Thyroid gland (tissue), 4 donors: ENCODE measurements around the gene SPRR4. TPM values are rescaled to one million over a fixed set of nuclear protein-coding genes. Genes with fewer than 3 reads are reported as not detected.

Experiments used
- DNase-seq, 2 donors: peaks; one replicate each; pipeline ENCODE4 v3.0.0-alpha.2; 2019
- H3K27ac ChIP-seq, 3 donors: fragments of 200-600 bp; sonication (generic); 1 replicate in 2 of 3; 2 replicates in 1 of 3; pipeline ENCODE4 v1.5.1; 2016 to 2019; ENCODE audit warnings: mild to moderate bottlenecking in 1 of 3, moderate library complexity in 1 of 3
- H3K27me3 ChIP-seq: fragments of 200-600 bp; sonication (generic); one replicate; pipeline ENCODE4 v1.5.1; 2019
- H3K36me3 ChIP-seq, 2 donors: fragments of 200-600 bp; sonication (generic); one replicate each; pipeline ENCODE4 v1.5.1; 2016 to 2019
- H3K4me1 ChIP-seq, 2 donors: fragments of 200-600 bp; sonication (generic); one replicate each; pipeline ENCODE4 v1.5.1; 2017 to 2019
- H3K4me3 ChIP-seq, 3 donors: fragments of 200-600 bp; sonication (generic); replicated peaks in 1 of 3; 1 replicate in 2 of 3; 2 replicates in 1 of 3; pipeline ENCODE4 v1.5.1; 2016; ENCODE audit warnings: mild to moderate bottlenecking in 1 of 3
- H3K9me3 ChIP-seq: fragments of 200-600 bp; sonication (generic); one replicate; pipeline ENCODE4 v1.5.1; 2017
- POLR2A ChIP-seq, 2 donors: fragments of 450-650 bp; IDR thresholded peaks; one replicate each; pipeline ENCODE4 v1.6.1; 2017; ENCODE audit warnings: antibody characterized with exemption in 2 of 2, mild to moderate bottlenecking in 2 of 2, moderate library complexity in 1 of 2
- WGBS, 2 donors: methylation state at CpG; one replicate each; pipeline ENCODE4 v1.1.5; 2017; 5-methylcytosine and 5-hydroxymethylcytosine counted together
- intact Hi-C: fragments of 100-400 bp; cut with DNase I; formaldehyde crosslinking; loops from one replicate; pipeline ENCODE4 v1.15.1; 2023
- total RNA-seq, 4 donors: library from RNA; depleted of rRNA; stranded (reverse); fragments of >200 nt; gene quantifications; one replicate each; pipeline ENCODE4 v1.2.3, GENCODE V29; 2016
- TF ChIP-seq, protein P1 (sequence below), 6 experiments: fragments of 200-600 bp in 3 of 6; fragments of 450-650 bp in 3 of 6; sonication (generic) in 3 of 6; IDR thresholded peaks; one replicate each; pipeline ENCODE4 v1.5.1; 2016 to 2019; ENCODE audit warnings: antibody characterized with exemption in 6 of 6, mild to moderate bottlenecking in 2 of 6, inconsistent platforms in 1 of 6, moderate library complexity in 1 of 6

SPRR4 gene
- total RNA-seq, 4 donors from 2014 or later, result not detected

DNA sequence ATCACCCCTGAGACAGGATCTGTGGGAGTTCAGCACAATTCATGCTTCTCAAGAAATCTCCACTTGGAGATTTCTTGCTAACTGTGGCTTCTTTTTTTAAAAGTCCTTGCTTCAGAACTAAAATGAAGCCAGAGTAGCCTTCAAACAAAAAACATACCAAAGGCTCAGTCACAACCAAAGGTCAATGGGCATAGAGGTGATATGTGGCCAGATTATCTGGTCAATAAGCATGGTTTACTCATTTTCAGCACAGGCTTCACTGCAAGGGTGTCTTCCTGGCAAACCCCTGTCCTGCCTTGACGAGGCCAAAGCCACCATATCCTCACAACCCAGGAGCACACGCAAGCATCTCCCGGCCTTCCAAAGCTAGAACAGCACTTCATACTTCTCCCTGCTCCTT lies 11.2 kb upstream of the SPRR4 start:
- H3K4me3 ChIP-seq, result no peak overlapping the region
- no peak overlapping the region for H3K27ac ChIP-seq
- H3K9me3 ChIP-seq, result no peaks in the 10 kb centered on the region
- no peaks in the 10 kb centered on the region for H3K36me3 ChIP-seq
- TF ChIP-seq POLR2A (IDR thresholded peaks at IDR 0.05), result no peak
- TF ChIP-seq, protein P1, sequence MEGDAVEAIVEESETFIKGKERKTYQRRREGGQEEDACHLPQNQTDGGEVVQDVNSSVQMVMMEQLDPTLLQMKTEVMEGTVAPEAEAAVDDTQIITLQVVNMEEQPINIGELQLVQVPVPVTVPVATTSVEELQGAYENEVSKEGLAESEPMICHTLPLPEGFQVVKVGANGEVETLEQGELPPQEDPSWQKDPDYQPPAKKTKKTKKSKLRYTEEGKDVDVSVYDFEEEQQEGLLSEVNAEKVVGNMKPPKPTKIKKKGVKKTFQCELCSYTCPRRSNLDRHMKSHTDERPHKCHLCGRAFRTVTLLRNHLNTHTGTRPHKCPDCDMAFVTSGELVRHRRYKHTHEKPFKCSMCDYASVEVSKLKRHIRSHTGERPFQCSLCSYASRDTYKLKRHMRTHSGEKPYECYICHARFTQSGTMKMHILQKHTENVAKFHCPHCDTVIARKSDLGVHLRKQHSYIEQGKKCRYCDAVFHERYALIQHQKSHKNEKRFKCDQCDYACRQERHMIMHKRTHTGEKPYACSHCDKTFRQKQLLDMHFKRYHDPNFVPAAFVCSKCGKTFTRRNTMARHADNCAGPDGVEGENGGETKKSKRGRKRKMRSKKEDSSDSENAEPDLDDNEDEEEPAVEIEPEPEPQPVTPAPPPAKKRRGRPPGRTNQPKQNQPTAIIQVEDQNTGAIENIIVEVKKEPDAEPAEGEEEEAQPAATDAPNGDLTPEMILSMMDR (IDR thresholded peaks at IDR 0.05), result no peak
- no peak for DNase-seq
- 65 to 78% methylated on average over 3 of the region's 3 CpGs for WGBS, 2 donors
- intact Hi-C loops, result no loop called here
- H3K27me3 ChIP-seq, result no peaks in the 10 kb centered on the region
- H3K4me1 ChIP-seq, result no peaks in the 10 kb centered on the region

DNA sequence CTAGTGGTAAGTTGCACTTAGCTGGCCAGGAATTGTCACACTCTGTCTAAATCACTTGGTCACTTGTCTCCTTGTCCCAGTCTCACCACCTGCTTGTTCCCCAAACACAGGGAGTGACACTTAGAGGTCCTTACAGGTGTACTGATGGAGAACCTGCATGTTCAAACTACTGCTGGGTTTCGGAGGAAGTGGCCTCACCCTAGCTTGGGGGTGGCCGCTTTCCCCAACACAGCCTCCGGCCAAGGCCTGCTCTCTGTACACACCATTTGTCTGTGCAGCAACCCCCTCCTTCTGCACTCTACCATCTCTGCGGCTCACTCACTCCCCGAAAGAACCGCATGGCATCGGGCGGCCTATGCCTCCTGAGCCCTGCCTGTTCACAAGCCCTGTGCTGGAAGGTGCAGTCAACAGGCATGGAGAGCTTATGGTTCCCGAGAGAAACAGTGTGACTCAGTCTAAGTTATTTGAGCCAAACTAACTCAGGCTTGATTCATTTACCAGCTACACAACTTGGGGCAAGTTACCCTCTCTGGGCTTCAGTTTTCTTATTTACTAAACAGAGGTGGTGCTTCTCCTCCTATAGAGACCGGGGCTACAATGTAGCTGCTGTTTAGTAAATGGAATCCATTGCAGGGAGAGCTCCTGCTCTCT lies 10.5 kb upstream of the SPRR4 start:
- H3K36me3 ChIP-seq, result no peaks in the 10 kb centered on the region
- TF ChIP-seq, protein P1 (IDR thresholded peaks at IDR 0.05), result no peak
- TF ChIP-seq POLR2A (IDR thresholded peaks at IDR 0.05), result no peak
- intact Hi-C loops, result no loop called here
- no peaks in the 10 kb centered on the region for H3K27me3 ChIP-seq
- H3K4me3 ChIP-seq, result no peak overlapping the region
- no peak for DNase-seq
- H3K9me3 ChIP-seq, result no peaks in the 10 kb centered on the region
- no peaks in the 10 kb centered on the region for H3K4me1 ChIP-seq
- H3K27ac ChIP-seq, result no peak overlapping the region
- WGBS, 2 donors, result 79 to 87% methylated on average over 10 of the region's 10 CpGs

DNA sequence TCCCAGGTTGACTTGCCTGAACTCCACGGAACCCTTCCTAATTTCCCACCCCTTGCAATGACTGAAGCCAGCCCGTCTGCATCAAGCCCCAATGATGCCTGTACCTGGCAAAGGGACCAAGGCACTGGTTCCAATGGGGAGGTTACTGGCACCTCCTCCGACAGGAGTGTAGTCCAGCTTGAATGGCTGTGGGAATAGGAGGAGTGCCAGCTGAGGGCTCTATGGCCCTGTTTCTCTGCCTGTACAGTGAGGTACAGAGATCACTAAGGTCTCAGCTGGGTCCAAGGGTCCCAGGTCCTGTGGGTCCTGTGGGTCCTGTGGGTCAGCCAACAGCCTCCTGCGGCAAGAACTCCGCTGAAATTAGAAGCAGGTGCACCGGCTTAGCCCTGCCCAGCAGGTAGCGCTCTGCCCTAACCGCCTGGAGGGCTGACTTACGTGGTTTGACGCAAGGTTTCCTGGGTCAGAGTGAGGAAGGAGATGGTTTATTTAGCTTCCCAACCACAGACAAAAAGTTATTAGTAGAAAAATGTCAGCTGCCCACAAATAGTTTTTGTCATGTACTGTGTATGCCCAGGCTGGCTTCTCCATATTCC lies 9.9 kb upstream of the SPRR4 start:
- H3K4me1 ChIP-seq, result no peaks in the 10 kb centered on the region
- no peaks in the 10 kb centered on the region for H3K36me3 ChIP-seq
- no peak overlapping the region for H3K4me3 ChIP-seq
- H3K9me3 ChIP-seq, result no peaks in the 10 kb centered on the region
- no peak for DNase-seq
- TF ChIP-seq, protein P1 (IDR thresholded peaks at IDR 0.05), result no peak
- TF ChIP-seq POLR2A (IDR thresholded peaks at IDR 0.05), result no peak
- 73 to 80% methylated on average over 8 to 9 of the region's 10 CpGs for WGBS, 2 donors
- H3K27me3 ChIP-seq, result no peaks in the 10 kb centered on the region
- H3K27ac ChIP-seq, result no peak overlapping the region
- intact Hi-C loops, result no loop called here

DNA sequence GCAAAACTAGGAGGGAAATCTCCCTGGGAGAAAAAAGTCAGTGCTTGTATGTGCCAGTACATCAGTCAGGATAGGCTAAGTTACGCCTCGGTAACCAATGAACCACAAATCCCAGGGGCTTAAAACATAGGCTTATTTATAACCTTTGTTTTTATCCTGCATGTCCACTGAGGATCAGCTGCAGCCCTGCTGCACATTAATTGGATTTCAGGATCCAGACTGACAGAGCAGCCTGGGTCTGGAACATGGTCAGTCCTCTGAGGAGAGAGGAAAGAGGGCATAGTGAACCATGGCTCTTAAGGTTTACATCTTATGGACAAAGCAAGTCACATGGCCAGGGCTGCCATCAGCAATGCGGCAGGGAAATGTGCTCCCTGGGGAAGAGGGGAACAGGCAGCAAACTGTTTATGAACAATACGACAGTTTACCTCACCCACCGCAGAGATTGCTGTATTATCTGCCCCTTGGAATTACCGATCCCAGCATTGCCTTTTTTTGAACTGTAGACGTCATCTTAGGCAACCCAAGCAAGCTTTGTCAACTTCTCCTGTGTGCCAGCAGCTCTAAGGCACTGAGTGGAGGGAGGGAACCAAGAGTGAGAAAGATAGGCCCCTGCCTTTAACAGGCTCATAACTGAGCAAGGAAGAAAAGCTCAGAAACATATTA lies 9.1 kb upstream of the SPRR4 start:
- H3K27me3 ChIP-seq, result no peaks in the 10 kb centered on the region
- WGBS, 2 donors, result 82 to 86% methylated on average over 7 of the region's 7 CpGs
- H3K36me3 ChIP-seq, result no peaks in the 10 kb centered on the region
- H3K27ac ChIP-seq, result no peak overlapping the region
- no peaks in the 10 kb centered on the region for H3K4me1 ChIP-seq
- intact Hi-C loops, result no loop called here
- no peak for DNase-seq
- H3K9me3 ChIP-seq, result no peaks in the 10 kb centered on the region
- no peak overlapping the region for H3K4me3 ChIP-seq
- TF ChIP-seq, protein P1 (IDR thresholded peaks at IDR 0.05), result no peak
- TF ChIP-seq POLR2A (IDR thresholded peaks at IDR 0.05), result no peak

DNA sequence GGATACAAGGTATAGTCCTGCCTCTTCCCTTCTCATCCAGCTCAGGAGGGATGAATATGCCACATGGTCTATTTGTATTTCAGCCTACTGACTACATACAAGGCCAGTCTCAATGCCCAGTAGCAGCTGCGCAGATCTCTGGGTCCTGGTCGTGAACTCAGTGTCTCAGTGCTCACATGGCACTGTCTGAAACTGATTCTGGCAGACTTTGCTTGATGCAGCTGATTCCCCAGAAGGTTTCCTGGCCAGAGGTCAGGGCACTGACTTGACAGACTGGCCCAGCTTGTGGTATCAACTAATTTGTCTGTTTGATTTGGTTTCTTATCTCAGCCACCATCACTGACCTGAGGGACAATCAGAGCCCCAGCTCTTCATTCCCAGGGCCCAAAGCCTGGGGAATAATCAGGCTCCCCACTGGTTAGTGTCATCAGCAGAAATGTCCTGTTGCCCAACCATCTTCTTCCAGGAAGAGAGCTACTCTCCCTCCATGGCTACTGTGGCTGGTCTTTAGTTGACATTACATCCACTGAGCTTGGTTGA lies 7.5 kb upstream of the SPRR4 start:
- Histone ChIP-seq H3K27ac (no peak overlapping the region), H3K9me3 (no peaks in the 10 kb centered on the region), H3K36me3 (no peaks in the 10 kb centered on the region), H3K4me1 (no peaks in the 10 kb centered on the region), H3K4me3 (no peak overlapping the region), H3K27me3 (no peaks in the 10 kb centered on the region)
- DNase-seq, result no peak
- TF ChIP-seq, protein P1 (IDR thresholded peaks at IDR 0.05), result no peak
- no peak for TF ChIP-seq POLR2A (IDR thresholded peaks at IDR 0.05)
- WGBS, 2 donors, result 73 to 85% methylated on average over 2 of the region's 2 CpGs
- intact Hi-C loops, result no loop called here
